ENCODE measurements around the gene ULK2.
A peak's percentile ranks its signal among the peaks of the same experiment; 100 is the strongest.
"Not testable (repeated sequence)": the region's sequence is repeated elsewhere in the genome, so short reads cannot be mapped to it uniquely, and the experiment has no call there.

Gene ULK2

DNA sequence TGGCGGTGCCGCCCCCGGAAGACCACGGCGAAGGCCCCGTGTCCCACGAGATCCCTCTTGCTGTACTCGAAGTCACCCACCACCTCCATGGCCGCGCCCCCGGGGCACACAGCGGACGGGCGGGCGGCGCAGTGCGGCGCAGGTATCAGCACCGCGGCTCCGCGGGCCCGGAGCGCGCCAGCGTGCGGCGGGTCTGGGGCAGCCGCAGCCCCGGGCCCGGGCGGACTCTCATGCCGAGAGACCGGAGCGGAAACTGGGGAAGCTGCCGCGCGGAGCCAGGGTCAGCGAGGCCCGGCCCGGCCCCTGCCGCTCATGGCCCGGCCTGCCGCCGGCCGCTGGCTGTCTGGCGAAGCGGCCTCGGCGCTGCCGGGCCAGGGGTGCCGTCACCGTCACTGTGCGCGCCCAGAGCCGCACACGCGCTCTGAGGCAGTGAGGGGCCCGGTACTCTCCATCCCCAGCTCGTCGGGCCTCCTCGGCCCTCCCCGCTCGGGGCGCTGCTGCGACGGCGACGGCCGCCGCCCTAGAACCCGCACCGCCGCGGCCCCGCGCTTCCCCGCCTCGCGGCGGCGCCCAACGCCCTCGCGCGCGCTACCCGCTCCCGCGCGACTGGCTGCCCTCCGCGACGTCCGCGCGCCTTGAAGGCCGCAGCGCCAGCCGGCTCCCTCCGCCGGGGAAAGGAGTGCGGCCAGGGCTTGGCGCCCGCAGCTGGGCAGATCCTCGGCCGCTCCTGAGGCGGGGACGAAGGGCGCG, at the start of gene ULK2:
Gene ULK2, minus strand, starts transcription at position 608 of the 750 bp plus-strand sequence. Its CDS starts 519 bp downstream, at position 89.
- DNase-seq (ENCODE audit: low read depth in 2 of 2), result peak; percentile 11 to 12

DNA sequence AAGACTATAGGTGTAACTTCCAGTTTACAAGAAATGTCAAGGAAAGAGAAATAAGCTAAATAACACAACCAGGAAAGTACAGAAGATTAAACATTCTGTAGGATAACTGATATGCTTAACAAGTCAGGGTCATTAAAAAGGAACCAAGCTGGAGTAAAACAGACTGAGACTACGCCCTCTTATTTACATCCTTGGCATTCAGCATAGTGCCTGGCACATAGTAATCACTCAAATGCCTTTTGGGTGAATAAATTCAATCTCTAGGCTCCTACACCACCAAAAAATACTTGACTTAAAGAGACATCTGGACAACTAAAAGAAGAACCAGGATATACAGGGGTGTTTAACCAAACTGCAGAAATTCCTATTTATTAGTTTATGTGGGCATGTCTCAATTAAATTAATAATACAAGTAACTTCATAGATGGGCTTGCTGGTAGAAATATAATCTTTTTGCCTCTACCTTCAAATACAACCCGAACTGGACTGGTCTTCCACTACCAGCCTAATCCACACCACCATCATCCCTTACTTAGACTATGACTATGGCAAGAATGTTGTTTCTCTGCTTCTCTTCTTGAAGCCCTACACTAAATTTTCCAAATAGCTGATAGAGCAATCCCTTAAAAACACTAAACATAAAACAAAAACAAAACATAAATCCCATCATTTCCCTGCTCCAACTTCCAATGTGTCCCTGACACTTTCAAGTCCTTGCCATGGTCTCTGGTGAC, 47.7 kb upstream of the ULK2 start:
- no peak for DNase-seq (ENCODE audit: low read depth in 2 of 2)

DNA sequence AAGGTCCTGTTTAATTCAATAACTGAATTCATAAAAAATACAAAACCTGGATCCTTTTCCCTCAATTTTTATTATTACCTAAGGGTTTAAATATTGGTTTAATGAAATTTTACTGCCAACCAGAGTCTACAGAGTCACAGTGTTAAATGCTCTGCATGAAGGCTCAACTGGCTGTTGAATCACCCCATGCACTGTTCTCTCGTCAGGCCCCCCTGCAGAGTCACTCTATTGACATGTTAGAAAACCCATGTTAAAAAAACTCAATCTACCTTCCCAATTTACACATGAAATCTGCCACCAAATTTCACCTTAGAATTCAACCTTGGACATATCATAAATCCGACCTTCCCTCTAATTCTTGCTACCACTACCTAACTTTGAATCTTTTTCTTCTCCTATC, 43.3 kb upstream of the ULK2 start:
- DNase-seq (ENCODE audit: low read depth in 2 of 2), result no peak

DNA sequence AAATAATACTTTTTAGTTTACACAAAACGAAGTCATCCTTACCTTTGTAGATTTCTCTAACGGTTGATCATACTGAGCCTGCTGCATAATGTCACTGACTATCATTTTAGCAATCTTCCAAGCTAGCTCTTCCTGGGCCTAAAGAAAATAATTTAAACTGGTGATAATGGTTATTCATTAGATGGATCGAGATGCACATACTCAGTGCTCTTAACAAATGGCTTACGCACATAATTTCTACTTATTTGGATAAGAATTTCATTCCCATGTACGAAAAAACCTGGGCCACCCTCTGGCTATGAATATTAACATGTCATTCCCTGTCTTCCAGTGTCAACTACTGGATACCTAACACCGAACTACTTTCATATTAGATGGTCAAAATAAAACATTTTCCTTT, 41.4 kb upstream of the ULK2 start:
- no peak for DNase-seq (ENCODE audit: low read depth in 2 of 2)

GRCh38 chr17:19905502-19905901, 37.8 kb upstream of the ULK2 start:
- no peak for DNase-seq (ENCODE audit: low read depth in 2 of 2)

GRCh38 chr17:19904924-19905323, 37.2 kb upstream of the ULK2 start:
- no peak for DNase-seq (ENCODE audit: low read depth in 2 of 2)

GRCh38 chr17:19904412-19904811, 36.7 kb upstream of the ULK2 start:
- DNase-seq (ENCODE audit: low read depth in 2 of 2), result no peak

DNA sequence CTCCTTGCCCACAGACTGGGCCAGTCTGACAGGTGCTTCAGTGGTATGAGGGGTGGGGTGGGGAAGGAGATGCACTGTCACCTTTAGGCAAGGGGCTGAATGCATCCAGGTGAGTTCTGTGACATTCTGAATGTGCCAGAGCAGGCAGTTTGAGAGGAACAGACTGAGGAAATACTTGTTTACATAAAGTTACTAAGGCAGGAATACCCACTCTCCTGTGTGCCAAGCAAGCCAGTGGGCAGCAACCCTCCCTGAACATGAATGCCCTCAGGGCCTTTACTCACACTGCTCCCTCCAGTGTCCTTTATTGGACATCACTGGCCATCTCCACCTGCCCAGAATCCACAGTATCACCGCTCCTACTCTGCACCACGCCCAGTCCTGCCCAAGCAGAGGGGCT, 33.1 kb upstream of the ULK2 start:
- DNase-seq (ENCODE audit: low read depth in 2 of 2), result no peak

GRCh38 chr17:19897903-19898302, 30.2 kb upstream of the ULK2 start:
- no peak for DNase-seq (ENCODE audit: low read depth in 2 of 2)

DNA sequence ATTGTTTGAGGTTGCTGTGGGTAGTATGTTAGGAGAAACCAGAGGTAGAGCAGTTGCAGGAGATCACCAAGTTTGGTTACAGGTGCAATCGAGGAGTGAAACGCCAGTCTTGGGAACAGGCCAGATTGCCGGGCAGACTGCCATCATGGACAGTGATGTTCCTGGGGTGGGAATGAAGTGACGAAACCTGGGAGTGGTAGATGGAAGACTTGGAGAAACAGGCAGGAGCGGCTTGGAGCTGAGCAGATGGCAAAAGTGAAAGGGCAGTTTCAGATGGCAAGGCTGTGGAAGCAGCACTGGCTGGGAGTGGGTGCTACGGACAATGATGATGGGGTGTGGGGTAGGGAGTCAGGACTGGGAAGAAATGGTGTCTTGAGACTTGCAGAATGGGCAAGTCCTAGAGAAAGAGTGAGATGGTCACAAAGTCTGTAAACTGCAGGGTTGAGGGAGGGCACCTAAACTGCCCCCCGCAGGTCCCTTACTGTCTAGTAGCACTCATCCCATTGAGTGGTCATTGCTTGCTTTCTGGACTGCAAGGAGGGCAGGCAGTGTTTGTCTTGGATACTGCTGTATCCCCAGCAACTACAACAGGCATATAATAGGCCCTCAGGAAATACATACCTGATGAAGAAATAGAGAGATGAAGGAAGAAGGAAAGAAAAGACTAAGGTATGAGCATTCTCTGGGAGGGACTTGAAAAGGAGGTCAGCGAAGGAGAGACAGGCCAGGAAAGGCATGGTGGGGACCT, 29.5 kb upstream of the ULK2 start:
- DNase-seq (ENCODE audit: low read depth in 2 of 2), result no peak

DNA sequence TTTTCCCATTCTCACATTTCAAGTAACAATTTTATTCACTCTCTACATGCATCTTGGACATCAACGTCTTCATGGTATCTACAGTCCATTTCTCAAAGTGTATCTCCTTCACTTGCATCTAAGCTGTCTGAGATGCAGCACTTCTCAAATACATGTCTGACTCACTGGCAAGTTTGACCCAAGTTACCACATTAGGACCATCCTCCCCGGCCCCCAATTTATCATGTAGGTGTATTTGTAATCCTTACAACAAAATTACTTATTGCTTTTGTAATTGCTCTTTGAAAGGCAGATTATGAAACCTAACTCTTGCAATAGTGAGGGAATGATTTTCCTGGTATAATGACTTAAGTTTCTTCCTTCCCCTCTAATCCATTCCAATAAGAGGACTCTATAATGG, 28.9 kb upstream of the ULK2 start:
- DNase-seq (ENCODE audit: low read depth in 2 of 2), result no peak

DNA sequence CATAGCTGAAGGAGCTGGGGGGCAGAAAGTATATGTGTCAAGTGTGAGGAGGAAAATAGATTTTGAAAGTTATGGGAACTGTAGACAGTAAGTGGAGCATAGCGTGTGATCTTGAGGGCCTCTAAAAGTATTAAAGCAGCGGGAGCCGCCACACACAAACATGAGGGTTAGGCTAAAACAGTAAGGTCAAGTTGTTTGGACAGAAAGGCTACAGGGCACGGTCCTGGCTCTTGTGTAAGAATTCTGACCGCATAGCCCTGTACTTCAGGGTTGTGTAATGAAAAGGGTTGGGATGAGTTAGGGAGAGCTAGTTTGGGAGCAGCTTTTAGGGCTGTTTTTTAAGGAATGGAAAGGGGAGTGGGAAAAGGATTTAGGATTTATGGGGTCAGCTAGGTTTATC, 22.8 kb upstream of the ULK2 start:
- not testable (repeated sequence) for DNase-seq (ENCODE audit: low read depth in 2 of 2)

GRCh38 chr17:19890001-19890400, 22.3 kb upstream of the ULK2 start:
- not testable (repeated sequence) for DNase-seq (ENCODE audit: low read depth in 2 of 2)

DNA sequence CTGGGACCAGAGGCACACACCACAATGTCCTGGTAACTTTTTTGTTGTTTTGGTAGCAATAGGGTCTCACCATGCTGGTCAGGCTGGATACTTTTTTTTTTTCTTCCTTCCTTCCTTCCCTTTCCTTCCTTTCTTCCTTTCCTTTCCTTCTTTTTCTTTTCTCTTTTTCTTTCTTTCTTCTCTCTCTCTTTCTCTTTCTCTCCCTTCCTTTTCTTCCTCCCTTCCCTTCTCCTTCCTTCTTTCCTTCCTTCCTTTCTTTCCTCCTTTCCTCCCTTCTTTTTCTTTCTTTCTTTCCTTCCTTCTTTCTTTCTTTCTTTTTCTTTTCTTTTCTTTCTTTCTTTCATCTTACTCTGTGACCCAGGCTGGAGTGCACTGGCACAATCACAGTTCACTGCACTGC, 18.4 kb upstream of the ULK2 start:
- no peak for DNase-seq (ENCODE audit: low read depth in 2 of 2)

DNA sequence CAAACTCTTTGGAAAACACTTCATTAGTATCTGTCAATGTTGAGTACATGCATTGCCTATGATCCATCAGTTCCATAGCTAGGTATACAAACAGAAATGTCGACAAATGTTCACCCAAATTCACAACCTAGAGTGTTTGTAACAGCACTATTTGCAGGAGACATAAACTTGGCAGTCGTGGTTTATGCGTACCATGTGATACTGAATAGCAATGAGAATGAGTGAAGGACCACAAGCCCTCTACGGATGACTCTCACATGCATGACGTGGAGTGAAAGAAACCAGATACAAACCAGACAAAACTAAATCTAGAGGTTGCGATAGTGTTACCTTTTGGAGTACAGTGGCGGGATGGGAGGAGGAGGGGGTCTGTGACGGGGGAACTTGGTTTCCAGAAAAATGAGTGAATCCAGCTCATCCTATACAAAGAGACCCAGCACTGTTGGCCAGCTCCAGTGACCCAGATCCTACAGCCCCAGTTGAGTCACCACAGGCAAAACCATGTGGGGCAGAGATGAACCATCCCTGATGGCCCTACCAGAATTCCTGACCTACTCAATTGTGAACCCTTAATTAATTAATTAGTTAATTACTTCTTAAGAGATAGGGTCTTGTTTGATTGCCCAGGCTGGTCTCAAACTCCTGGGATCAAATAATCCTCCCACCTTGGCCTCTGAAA, 15.9 kb upstream of the ULK2 start:
- DNase-seq (ENCODE audit: low read depth in 2 of 2), result no peak

GRCh38 chr17:19880393-19880792, 12.7 kb upstream of the ULK2 start:
- no peak for DNase-seq (ENCODE audit: low read depth in 2 of 2)

DNA sequence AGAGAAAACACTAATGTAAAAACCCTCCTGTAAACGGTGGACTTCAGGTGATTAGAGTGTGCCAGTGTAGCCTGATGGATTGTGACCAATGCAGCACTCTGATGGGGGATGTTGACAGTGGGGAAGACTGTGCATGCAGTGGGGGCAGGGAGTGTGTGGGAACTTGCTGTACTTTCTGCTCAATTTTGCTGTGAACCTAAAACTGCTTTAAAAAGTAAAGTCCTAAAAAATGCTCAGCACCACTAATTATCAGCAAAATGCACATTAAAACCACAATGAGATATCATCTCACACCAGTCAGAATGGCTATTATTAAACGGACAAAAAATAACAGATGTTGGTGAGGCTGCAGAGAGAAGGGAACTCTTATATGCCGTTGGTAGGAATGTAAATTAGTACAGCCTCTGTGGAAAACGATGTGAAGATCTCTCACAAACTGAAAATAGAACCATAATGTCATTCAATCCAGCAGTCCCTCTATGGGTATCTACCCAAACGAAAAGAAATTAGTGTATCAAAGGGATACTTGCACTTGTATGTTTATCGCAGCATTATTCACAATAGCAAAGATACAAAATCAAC, 9.7 kb upstream of the ULK2 start:
- no peak for DNase-seq (ENCODE audit: low read depth in 2 of 2)

DNA sequence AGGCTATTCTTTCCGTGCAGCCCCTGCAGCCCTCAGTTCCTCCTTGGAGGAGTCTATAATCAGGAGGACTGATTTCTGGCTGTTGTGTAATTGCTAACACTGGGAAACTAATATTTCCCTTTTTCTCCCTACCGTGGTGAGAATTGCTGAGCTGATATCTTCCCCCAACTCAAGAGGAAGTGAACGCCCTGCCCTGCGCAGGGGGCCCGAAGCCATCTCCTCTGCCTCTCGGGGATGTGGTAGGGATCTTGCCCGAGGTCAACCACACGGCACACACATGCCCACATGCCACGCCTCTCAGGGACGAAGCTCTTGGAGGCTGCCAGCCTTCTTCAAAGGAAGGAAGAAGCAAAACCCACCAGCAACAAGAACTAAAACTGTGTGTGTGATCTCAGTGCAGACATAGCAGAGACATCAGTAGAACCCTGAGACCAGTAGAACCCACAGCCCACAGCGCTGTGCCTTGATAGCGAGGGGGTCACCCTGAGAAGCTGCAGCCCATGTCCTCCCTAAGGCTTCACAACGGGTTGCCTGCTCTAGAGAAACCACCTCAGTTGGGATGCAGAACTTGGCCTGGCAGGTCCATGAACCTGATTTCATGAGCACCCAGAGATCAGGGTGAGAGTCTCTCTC, 8.9 kb upstream of the ULK2 start:
- peak; percentile 9 to 11 for DNase-seq (ENCODE audit: low read depth in 2 of 2)

DNA sequence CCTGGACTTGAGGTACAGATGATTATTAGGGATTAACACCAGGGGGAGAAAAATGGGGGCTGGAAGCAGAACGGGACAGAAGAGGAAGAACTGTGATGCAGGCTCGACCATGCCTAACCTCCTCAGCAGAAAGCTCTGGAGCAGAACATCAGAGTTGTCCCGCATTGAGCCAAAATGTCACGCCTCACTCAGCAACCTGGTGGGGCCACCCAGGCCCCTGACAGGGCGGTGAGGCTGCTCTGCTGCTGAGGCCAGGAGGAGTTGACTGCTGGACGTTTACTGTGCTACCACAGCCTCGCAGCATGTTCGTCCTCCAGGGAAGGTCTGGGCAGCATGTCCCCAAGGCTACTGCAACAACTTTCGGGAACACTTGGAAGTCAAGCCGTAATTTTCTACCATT, 6.5 kb upstream of the ULK2 start:
- DNase-seq (ENCODE audit: low read depth in 2 of 2), result no peak

- DNase-seq (ENCODE audit: low read depth in 2 of 2), result no peak
These were observed 5.6 kb upstream of the ULK2 start for GRCh38 chr17:19873346-19873745.

GRCh38 chr17:19868079-19868395, 301 bp upstream of the ULK2 start:
- no peak for DNase-seq (ENCODE audit: low read depth in 2 of 2)

DNA sequence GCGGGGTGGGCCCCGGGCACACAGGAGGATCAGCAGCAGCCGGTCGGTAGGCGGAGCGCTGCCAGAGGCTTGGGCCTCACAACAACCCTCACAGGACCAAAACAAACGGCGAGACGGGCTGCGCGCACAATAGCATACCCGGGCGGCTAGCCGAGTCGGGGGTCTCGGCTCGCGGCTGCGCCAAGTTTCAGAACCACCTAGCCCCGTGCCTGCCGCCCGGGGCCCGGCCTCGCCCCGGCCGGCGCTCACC, 732 bp downstream of the ULK2 start:
- DNase-seq (ENCODE audit: low read depth in 2 of 2), result peak in 1 of 2 donors; percentile 14
